Psoas muscle (tissue), 8 donors: ENCODE results near the gene LRRC1. TPM values are rescaled to one million over a fixed set of nuclear protein-coding genes. Genes with fewer than 3 reads are reported as not detected.

Experiments
- ATAC-seq, 4 donors: fragments of 200-7000 bp; cut with Tn5 transposase; one replicate each; pipeline ENCODE4 v1.9.1; 2020; ENCODE audit warnings: moderate library complexity in 3 of 4, mild to moderate bottlenecking in 2 of 4
- DNase-seq, 2 donors: peaks; one replicate each; pipeline ENCODE4 v3.0.0-alpha.2; 2020
- H3K27ac ChIP-seq: fragments of 200-600 bp; one replicate; pipeline ENCODE4 v1.8.0; 2022
- H3K27me3 ChIP-seq, 3 donors: fragments of 200-600 bp in 1 of 3; one replicate each; pipeline versions ENCODE4 v1.6.1 to v1.8.0; 2013 to 2022; ENCODE audit warnings: low read length in 2 of 3, mild to moderate bottlenecking in 2 of 3, moderate library complexity in 1 of 3; ENCODE audit not compliant: insufficient read depth in 3 of 3
- H3K36me3 ChIP-seq, 2 donors: fragments of 200-600 bp in 1 of 2; one replicate each; pipeline versions ENCODE4 v1.6.1 to v1.8.0; 2013 to 2022; ENCODE audit warnings: low read depth in 1 of 2, mild to moderate bottlenecking in 1 of 2, moderate library complexity in 1 of 2; ENCODE audit not compliant: insufficient read depth in 1 of 2
- H3K4me1 ChIP-seq: fragments of 200-600 bp; one replicate; pipeline ENCODE4 v1.8.0; 2022
- H3K4me3 ChIP-seq: fragments of 200-600 bp; one replicate; pipeline ENCODE4 v1.8.0; 2022; ENCODE audit warnings: mild to moderate bottlenecking
- H3K9me3 ChIP-seq: fragments of 200-600 bp; one replicate; pipeline ENCODE4 v1.8.0; 2022
- WGBS, 3 donors: extraction: QIAGEN DNeasy Blood & Tissue Kit; methylation state at CpG; one replicate each; pipeline versions ENCODE4 v1.1.6 to v1.1.7; 2013; 5-methylcytosine and 5-hydroxymethylcytosine counted together
- intact Hi-C, 2 donors: fragments of 100-400 bp; cut with DNase I; formaldehyde crosslinking; loops; one replicate each; pipeline versions ENCODE4 v1.11.0 to v1.14.2; 2022
- polyA plus RNA-seq, 3 donors: library from polyadenylated mRNA; stranded (reverse); fragments of 200-250 nt; gene quantifications; one replicate each; pipeline ENCODE4 v1.2.3, GENCODE V29; 2013
- total RNA-seq, 4 donors: library from RNA; stranded (reverse); fragmentation: NEBNext Ultra II Directional in 2 of 4; extraction: Animal tissue kit (Norgen Biotek cat#: 25700) in 2 of 4; gene quantifications; one replicate each; pipeline versions ENCODE4 v1.2.1 to v1.2.4, GENCODE V29; 2021 to 2023
- TF ChIP-seq, protein P1 (sequence below): fragments of 200-600 bp; IDR thresholded peaks from one replicate; pipeline ENCODE4 v1.8.0; 2022; ENCODE audit warnings: antibody characterized with exemption
- donor health status: healthy with polysubstance abuse.
- donor health status: DM: no; HTN: no; CAD: no; lungs with moderate emphysema.
- donor health status: Bipolar disorder and iron deficiency.
- donor health status: healthy.
- donor health status: DM: yes; HTN: yes; CAD: no.
- donor health status: DM: no; HTN: no; CAD: no.
- donor health status: DM: no; HTN: no; CAD: no.
- donor health status: DM: yes; HTN: yes; CAD: no.

Gene LRRC1
- total and polyA plus RNA-seq, 7 donors: 0.39 to 1.1 (median 0.46) TPM

DNA sequence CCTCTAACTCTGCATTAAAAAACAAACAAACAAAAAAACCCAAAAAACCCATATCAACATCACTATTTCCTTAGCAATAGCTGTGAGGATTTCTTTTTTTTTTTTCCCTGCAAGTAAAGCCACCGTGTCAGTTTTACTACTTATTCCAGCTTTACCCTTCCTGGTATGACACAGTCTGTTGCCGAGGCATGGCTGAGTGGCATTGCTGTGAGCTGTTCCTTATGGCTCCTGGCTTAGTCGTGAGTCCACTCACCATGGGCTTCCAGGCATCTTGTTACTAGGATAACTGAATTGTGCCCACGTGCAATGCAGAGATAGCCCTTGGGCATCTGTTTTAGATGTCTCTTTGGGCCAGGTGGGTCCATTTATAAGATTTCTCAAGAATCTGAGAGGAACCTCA is 84.8 kb downstream of the LRRC1 start:
- intact Hi-C loops: no loop called here
- H3K4me1 ChIP-seq: no peaks in the 10 kb centered on the region
- 27 to 46% (median 43%) methylated on average over 4 of the region's 4 CpGs for WGBS, 3 donors

DNA sequence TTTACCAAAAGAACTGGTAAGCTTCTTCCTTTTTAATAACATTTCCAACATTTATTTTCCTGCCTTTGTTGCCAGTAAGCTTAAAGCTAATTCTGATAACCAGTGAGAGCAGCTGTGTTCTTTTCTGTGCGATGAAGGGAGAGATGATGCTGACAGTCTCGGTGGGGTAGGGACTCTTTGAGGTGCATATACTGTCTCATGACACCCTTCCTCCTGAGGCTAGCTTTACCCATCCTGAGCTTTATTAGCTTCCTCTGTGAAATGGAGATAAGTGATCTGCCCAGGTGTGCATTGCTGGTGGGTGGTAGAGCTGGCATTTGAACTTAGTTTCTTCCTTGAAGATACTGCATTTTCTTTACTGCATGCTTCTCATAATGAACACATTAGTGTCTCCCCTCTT is 92.5 kb downstream of the LRRC1 start:
- 71 to 84% (median 76%) methylated on average over 2 of the region's 2 CpGs for WGBS, 3 donors
- intact Hi-C loops: no loop called here
- ATAC-seq: no peak

More for the DNA sequence above, 84.8 kb downstream of the LRRC1 start:
- Histone ChIP-seq H3K9me3 (no peaks in the 10 kb centered on the region), H3K27me3 (no peaks in the 10 kb centered on the region), H3K27ac (no peak overlapping the region), H3K4me3 (no peak overlapping the region), H3K36me3 (no peaks in the 10 kb centered on the region)
- TF ChIP-seq, protein P1, sequence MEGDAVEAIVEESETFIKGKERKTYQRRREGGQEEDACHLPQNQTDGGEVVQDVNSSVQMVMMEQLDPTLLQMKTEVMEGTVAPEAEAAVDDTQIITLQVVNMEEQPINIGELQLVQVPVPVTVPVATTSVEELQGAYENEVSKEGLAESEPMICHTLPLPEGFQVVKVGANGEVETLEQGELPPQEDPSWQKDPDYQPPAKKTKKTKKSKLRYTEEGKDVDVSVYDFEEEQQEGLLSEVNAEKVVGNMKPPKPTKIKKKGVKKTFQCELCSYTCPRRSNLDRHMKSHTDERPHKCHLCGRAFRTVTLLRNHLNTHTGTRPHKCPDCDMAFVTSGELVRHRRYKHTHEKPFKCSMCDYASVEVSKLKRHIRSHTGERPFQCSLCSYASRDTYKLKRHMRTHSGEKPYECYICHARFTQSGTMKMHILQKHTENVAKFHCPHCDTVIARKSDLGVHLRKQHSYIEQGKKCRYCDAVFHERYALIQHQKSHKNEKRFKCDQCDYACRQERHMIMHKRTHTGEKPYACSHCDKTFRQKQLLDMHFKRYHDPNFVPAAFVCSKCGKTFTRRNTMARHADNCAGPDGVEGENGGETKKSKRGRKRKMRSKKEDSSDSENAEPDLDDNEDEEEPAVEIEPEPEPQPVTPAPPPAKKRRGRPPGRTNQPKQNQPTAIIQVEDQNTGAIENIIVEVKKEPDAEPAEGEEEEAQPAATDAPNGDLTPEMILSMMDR: no peak
- ATAC-seq: no peak
- no peak for DNase-seq

DNA sequence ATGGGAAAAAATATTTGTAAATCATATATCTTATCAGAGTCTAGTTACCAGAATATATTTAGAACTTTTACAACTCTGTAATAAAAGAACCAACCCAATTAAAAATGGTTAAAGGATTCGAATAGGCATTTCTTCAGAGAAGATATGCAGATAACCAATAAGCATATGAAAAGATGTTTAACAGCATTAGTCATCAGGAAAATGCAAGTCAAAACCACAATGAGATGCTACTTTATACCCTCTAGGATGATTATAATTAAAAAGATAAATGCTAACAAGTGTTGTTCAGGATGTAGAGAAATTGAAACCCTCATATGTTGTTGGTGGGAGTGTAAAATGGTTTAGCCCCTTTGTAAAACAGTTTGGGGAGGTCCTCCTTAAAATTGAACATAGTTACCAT is 94.1 kb downstream of the LRRC1 start:
- no peak for ATAC-seq
- H3K36me3 ChIP-seq: no peaks in the 10 kb centered on the region
- WGBS, 3 donors: 74 to 86% (median 77%) methylated on average over 1 of the region's 1 CpG
- no peaks in the 10 kb centered on the region for H3K27me3 ChIP-seq
- H3K4me3 ChIP-seq: no peak overlapping the region
- intact Hi-C loops: no loop called here
- no peaks in the 10 kb centered on the region for H3K9me3 ChIP-seq
- no peak for DNase-seq
- H3K4me1 ChIP-seq: no peaks in the 10 kb centered on the region
- TF ChIP-seq, protein P1: no peak
- H3K27ac ChIP-seq: no peak overlapping the region

More for the DNA sequence above, 92.5 kb downstream of the LRRC1 start:
- Histone ChIP-seq H3K9me3 (no peaks in the 10 kb centered on the region), H3K27me3 (no peaks in the 10 kb centered on the region), H3K36me3 (no peaks in the 10 kb centered on the region), H3K27ac (no peak overlapping the region), H3K4me3 (no peak overlapping the region), H3K4me1 (no peaks in the 10 kb centered on the region)
- DNase-seq: no peak
- TF ChIP-seq, protein P1: no peak

DNA sequence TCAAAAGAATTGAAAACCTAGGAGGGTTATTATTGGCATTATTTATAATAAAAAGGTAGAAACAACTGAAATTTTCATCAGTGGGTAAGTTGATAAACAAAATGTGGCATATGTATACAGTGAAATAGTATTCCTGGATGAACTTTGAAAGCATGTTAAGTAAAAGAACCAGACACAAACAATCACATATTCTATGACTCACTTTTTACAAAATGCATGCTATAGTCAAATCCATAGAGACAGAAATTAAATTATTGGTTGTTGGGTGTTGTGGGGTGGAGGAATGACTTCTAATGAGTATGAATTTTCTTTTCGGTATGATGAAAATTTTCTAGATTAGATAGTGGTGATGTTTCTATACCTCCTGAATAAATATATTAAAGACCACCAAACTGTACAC is 94.6 kb downstream of the LRRC1 start:
- DNase-seq: no peak
- H3K4me3 ChIP-seq: no peak overlapping the region
- intact Hi-C loops: no loop called here
- ATAC-seq: no peak
- H3K9me3 ChIP-seq: no peaks in the 10 kb centered on the region
- no peak overlapping the region for H3K27ac ChIP-seq
- no peaks in the 10 kb centered on the region for H3K4me1 ChIP-seq
- H3K36me3 ChIP-seq: no peaks in the 10 kb centered on the region
- WGBS, 3 donors: 96 to 100% (median 97%) methylated on average over 1 of the region's 1 CpG
- H3K27me3 ChIP-seq: no peaks in the 10 kb centered on the region
- TF ChIP-seq, protein P1: no peak

DNA sequence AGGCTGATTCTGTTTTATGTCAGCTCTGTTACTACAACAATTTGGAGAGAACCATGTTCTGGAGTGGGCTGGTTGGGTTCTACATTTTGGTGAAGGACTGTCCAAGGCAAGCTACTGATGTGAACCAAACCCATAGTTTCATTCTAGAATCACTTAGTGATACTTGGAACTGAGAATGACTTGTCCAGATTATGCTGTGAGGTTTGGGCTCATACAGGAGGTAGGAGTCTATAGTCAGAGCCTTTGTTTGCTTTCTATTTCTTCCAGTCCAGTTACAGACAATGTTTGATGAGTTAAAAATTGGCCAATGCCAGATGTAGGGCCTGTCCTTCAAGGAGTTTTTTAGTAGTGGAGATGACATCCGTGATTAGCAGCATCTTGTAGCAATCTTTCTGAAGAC is 97.9 kb downstream of the LRRC1 start:
- TF ChIP-seq, protein P1: no peak
- ATAC-seq (no peak), DNase-seq (no peak)
- H3K36me3 ChIP-seq: no peaks in the 10 kb centered on the region
- H3K27ac ChIP-seq: no peak overlapping the region
- no peaks in the 10 kb centered on the region for H3K9me3 ChIP-seq
- intact Hi-C loops: no loop called here
- no peaks in the 10 kb centered on the region for H3K4me1 ChIP-seq
- 91 to 100% (median 94%) methylated on average over 1 of the region's 1 CpG for WGBS, 3 donors
- H3K4me3 ChIP-seq: no peak overlapping the region
- no peaks in the 10 kb centered on the region for H3K27me3 ChIP-seq
